Activated CD8-positive, alpha-beta T cell treated with anti-CD3 and anti-CD28 coated beads for 36 hours (primary cell): Measurements from ENCODE around the gene MZB1. TPM values are rescaled to one million over a fixed set of nuclear protein-coding genes. Genes with fewer than 3 reads are reported as not detected.

ENCODE experiments used
- ATAC-seq: fragments of 200-7000 bp; cut with Tn5 transposase; one replicate; pipeline ENCODE4 v1.10.0; 2021; ENCODE audit warnings: mild to moderate bottlenecking, moderate library complexity
- CTCF ChIA-PET: fragments of 350-600 bp; sonication (Branson Sonifier 250); formaldehyde crosslinking; loops from one replicate; lab custom pipeline; 2021; ENCODE audit warnings: antibody characterized with exemption; lab: Charles Lee
- POLR2A ChIA-PET: fragments of 350-600 bp; sonication (Branson Sonifier 250); formaldehyde crosslinking; loops from one replicate; lab custom pipeline; 2021; ENCODE audit warnings: antibody characterized with exemption; lab: Charles Lee
- DNase-seq: peaks from one replicate; pipeline ENCODE4 v3.0.0-alpha.2; 2020
- H3K27ac Mint-ChIP-seq: one replicate; pipeline ENCODE4 v1.8.0; 2021; ENCODE audit warnings: mild to moderate bottlenecking, mixed read lengths
- H3K27me3 Mint-ChIP-seq: one replicate; pipeline ENCODE4 v1.8.0; 2021; ENCODE audit warnings: mixed read lengths
- H3K36me3 Mint-ChIP-seq: one replicate; pipeline ENCODE4 v1.8.0; 2021; ENCODE audit warnings: low read depth, mixed read lengths
- H3K4me1 Mint-ChIP-seq: one replicate; pipeline ENCODE4 v1.8.0; 2021; ENCODE audit warnings: low read depth, mixed read lengths
- H3K4me3 Mint-ChIP-seq: one replicate; pipeline ENCODE4 v1.8.0; 2021; ENCODE audit warnings: mild to moderate bottlenecking, moderate library complexity, mixed read lengths
- H3K9me3 Mint-ChIP-seq: one replicate; pipeline ENCODE4 v1.8.0; 2021; ENCODE audit warnings: mixed read lengths
- intact Hi-C: fragments of 100-400 bp; cut with micrococcal nuclease; formaldehyde crosslinking; loops from one replicate; pipeline ENCODE4 v1.10.0; 2022
- total RNA-seq, 2 experiments: library from RNA; stranded (reverse); gene quantifications; one replicate each; pipeline ENCODE4 v1.2.3, GENCODE V29; 2021
- TF ChIP-seq, protein P1 (sequence below): fragments of 200-600 bp; IDR thresholded peaks from one replicate; pipeline ENCODE4 v1.8.0; 2022; ENCODE audit warnings: antibody characterized with exemption, mild to moderate bottlenecking

Gene MZB1
- total RNA-seq, 2 experiments from 2014 or later = 14.4 to 14.5 TPM

GRCh38 chr5:139431706-139432105, 42.0 kb upstream of the MZB1 start:
- intact Hi-C loops = no loop called here
- H3K4me1 Mint-ChIP-seq = peaks cover 11% of the 10 kb centered on the region
- POLR2A ChIA-PET = interaction anchor here (1.5 kb wide), 1 partner anchor 17 kb away, joined by 3 read pairs; no protein-coding TSS in a partner anchor
- no peak overlapping the region for H3K27ac Mint-ChIP-seq
- H3K36me3 Mint-ChIP-seq = peaks cover 11% of the 10 kb centered on the region
- H3K27me3 Mint-ChIP-seq = no peaks in the 10 kb centered on the region
- no peaks in the 10 kb centered on the region for H3K9me3 Mint-ChIP-seq
- CTCF ChIA-PET = interaction anchor here (2.0 kb wide), 1 partner anchor 9 kb away, joined by 11 read pairs; no protein-coding TSS in a partner anchor
- no peak for DNase-seq
- ATAC-seq = no peak
- no peak overlapping the region for H3K4me3 Mint-ChIP-seq
- TF ChIP-seq, protein P1, sequence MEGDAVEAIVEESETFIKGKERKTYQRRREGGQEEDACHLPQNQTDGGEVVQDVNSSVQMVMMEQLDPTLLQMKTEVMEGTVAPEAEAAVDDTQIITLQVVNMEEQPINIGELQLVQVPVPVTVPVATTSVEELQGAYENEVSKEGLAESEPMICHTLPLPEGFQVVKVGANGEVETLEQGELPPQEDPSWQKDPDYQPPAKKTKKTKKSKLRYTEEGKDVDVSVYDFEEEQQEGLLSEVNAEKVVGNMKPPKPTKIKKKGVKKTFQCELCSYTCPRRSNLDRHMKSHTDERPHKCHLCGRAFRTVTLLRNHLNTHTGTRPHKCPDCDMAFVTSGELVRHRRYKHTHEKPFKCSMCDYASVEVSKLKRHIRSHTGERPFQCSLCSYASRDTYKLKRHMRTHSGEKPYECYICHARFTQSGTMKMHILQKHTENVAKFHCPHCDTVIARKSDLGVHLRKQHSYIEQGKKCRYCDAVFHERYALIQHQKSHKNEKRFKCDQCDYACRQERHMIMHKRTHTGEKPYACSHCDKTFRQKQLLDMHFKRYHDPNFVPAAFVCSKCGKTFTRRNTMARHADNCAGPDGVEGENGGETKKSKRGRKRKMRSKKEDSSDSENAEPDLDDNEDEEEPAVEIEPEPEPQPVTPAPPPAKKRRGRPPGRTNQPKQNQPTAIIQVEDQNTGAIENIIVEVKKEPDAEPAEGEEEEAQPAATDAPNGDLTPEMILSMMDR = no peak

DNA sequence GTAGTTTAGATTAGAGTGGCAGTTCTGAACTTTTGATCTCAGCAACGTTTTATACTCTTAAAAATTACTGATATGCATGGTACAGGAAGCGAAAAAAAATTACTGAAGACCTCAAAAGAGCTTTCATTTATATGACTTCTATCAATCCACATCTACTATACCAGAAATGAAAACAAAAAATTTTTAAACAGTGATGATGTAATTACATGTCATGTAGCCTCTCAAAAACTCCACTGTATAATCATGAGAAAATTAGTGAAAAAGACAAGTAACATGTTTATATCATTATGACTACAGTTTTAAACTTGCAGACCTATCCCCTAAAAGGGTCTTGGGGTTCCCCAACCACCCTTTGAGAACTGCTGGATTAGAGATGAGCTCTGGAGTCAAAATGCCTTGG, 40.3 kb upstream of the MZB1 start:
- no peak for DNase-seq
- no peak overlapping the region for H3K27ac Mint-ChIP-seq
- POLR2A ChIA-PET = interaction anchor here (0.6 to 1.8 kb wide), 6 partner anchors 9 to 82 kb away, joined by 3 to 7 read pairs (median 4); partner anchors contain the start of genes SMIM33 and STING1

GRCh38 chr5:139426203-139426885, 36.6 kb upstream of the MZB1 start:
- Mint-ChIP-seq H3K4me1 (peaks cover 14% of the 10 kb centered on the region), H3K9me3 (no peaks in the 10 kb centered on the region), H3K36me3 (peaks cover 20% of the 10 kb centered on the region), H3K4me3 (no peak overlapping the region), H3K27ac (no peak overlapping the region), H3K27me3 (no peaks in the 10 kb centered on the region)
- CTCF ChIA-PET = interaction anchor here (1.1 to 13.9 kb wide), 3 partner anchors 11 to 91 kb away, joined by 3 to 444 read pairs (median 4); no protein-coding TSS in a partner anchor
- DNase-seq = no peak
- intact Hi-C loops = no loop called here
- ATAC-seq = no peak
- POLR2A ChIA-PET = no interaction called here
- TF ChIP-seq, protein P1 = no peak

More for the DNA sequence above, 40.3 kb upstream of the MZB1 start:
- CTCF ChIA-PET = interaction anchor here (1.2 to 2.0 kb wide), 6 partner anchors 8 to 83 kb away, joined by 4 to 11 read pairs (median 4); no protein-coding TSS in a partner anchor
- Mint-ChIP-seq H3K4me3 (no peak overlapping the region), H3K27me3 (no peaks in the 10 kb centered on the region), H3K36me3 (peaks cover 9% of the 10 kb centered on the region), H3K9me3 (no peaks in the 10 kb centered on the region), H3K4me1 (peaks cover 11% of the 10 kb centered on the region)
- peak; percentile 17 for ATAC-seq
- TF ChIP-seq, protein P1 = no peak
- intact Hi-C loops = no loop called here

DNA sequence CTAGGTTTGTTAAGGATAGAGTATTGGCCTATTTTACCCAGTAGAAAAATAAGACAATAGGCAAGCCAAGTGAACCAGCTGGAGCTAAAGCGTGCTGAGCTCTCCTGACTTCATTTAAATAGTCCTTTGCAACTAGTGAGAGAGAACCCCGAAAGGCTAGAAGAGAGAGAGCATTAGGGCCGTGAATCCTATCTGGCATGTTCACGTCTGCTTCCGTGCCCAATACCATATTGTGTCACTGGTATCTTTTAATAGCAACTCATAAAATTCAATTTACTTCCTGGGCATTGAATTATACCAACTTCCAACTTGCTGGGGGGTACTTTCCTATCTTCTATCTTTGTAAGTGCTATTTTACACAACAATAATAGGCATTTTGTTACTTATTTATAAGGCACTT, 35.8 kb upstream of the MZB1 start:
- peaks cover 22% of the 10 kb centered on the region for H3K36me3 Mint-ChIP-seq
- intact Hi-C loops = no loop called here

More for the DNA sequence above, 35.8 kb upstream of the MZB1 start:
- Mint-ChIP-seq H3K4me3 (no peak overlapping the region), H3K9me3 (no peaks in the 10 kb centered on the region), H3K27ac (no peak overlapping the region), H3K27me3 (no peaks in the 10 kb centered on the region), H3K4me1 (peaks cover 14% of the 10 kb centered on the region)
- DNase-seq (no peak), ATAC-seq (no peak)
- TF ChIP-seq, protein P1 = no peak
- POLR2A ChIA-PET = no interaction called here
- CTCF ChIA-PET = interaction anchor here (1.1 to 13.9 kb wide), 3 partner anchors 10 to 91 kb away, joined by 3 to 444 read pairs (median 4); no protein-coding TSS in a partner anchor
